Sigmoid colon (tissue), 4 donors: ENCODE data around the gene EXOC6B.

Experiments used
- POLR2A ChIP-seq, 2 donors: fragments of 450-650 bp; IDR thresholded peaks; one replicate each; pipeline ENCODE4 v1.6.1; 2016; ENCODE audit warnings: antibody characterized with exemption in 2 of 2, mild to moderate bottlenecking in 2 of 2, moderate library complexity in 2 of 2
- POLR2AphosphoS5 ChIP-seq, 4 donors: sonication (generic); formaldehyde crosslinking; IDR thresholded peaks; one replicate each; pipeline ENCODE4 v1.6.1; 2017; ENCODE audit warnings: antibody characterized with exemption in 4 of 4
- TF ChIP-seq, protein P1 (sequence below), 4 experiments: fragments of 450-650 bp in 3 of 4; fragments of 200-600 bp in 1 of 4; IDR thresholded peaks; one replicate each; pipeline ENCODE4 v1.5.1; 2016 to 2019; ENCODE audit warnings: antibody characterized with exemption in 4 of 4, mild to moderate bottlenecking in 3 of 4, moderate library complexity in 2 of 4

DNA sequence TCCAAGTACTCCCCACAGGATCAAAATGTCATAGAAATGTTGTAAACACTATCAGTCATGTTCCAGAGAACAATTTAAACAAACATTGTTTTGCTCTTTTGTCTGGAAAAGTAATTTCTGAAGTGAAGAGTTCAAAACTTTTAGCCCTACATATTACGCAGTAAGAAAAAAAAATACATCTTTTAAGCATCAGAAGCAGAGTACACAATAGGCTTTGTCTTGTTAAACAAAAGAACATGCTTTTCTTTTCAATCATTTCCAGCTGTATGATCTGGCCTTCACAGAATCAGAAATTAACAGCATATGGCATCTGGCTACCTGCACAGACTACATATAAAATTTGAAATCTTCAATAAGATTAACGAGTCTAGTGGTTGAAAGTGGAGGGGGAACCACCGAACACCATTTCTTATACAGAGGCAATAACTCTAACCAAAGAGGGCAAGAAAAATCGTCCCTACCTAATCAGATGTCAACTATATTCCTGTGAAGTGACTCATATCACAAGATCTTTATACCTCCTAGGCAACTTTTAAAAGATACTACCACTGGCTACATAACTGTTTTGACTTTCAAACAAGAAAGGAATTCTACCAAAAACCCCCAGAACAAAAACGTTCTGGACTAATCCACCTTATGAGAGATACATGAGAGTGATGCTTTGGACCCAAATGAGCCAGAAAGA lies 149.3 kb downstream of the EXOC6B start:
- TF ChIP-seq, protein P1, sequence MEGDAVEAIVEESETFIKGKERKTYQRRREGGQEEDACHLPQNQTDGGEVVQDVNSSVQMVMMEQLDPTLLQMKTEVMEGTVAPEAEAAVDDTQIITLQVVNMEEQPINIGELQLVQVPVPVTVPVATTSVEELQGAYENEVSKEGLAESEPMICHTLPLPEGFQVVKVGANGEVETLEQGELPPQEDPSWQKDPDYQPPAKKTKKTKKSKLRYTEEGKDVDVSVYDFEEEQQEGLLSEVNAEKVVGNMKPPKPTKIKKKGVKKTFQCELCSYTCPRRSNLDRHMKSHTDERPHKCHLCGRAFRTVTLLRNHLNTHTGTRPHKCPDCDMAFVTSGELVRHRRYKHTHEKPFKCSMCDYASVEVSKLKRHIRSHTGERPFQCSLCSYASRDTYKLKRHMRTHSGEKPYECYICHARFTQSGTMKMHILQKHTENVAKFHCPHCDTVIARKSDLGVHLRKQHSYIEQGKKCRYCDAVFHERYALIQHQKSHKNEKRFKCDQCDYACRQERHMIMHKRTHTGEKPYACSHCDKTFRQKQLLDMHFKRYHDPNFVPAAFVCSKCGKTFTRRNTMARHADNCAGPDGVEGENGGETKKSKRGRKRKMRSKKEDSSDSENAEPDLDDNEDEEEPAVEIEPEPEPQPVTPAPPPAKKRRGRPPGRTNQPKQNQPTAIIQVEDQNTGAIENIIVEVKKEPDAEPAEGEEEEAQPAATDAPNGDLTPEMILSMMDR (IDR thresholded peaks at IDR 0.05): no peak
- TF ChIP-seq POLR2AphosphoS5 (IDR thresholded peaks at IDR 0.05): no peak
- no peak for TF ChIP-seq POLR2A (IDR thresholded peaks at IDR 0.05)
